ENCODE results near the gene CTNNBL1. TPM values are rescaled to one million over a fixed set of nuclear protein-coding genes. Genes with fewer than 3 reads are reported as not detected.

Gene CTNNBL1
- total and polyA plus RNA-seq, 12 donors: 5.5 to 75.5 (median 37.7) TPM

- Histone ChIP-seq H3K36me3 (replicated peaks in 1 of 2) (no peaks in the 10 kb centered on the region), H3K4me1 (replicated peaks in 1 of 2) (peaks cover 14 to 23% of the 10 kb centered on the region in 2 donors), H3K27me3 (no peaks in the 10 kb centered on the region), H3K27ac (peak overlapping the region in 1 of 5 donors; percentile 24), H3K4me3 (no peak overlapping the region), H3K9me3 (replicated peaks in 1 of 3) (no peaks in the 10 kb centered on the region)
- intact Hi-C loops (cut with DNase I): no loop called here
- DNase-seq: peak in 1 of 7 donors; percentile 62
- TF ChIP-seq, protein P1, sequence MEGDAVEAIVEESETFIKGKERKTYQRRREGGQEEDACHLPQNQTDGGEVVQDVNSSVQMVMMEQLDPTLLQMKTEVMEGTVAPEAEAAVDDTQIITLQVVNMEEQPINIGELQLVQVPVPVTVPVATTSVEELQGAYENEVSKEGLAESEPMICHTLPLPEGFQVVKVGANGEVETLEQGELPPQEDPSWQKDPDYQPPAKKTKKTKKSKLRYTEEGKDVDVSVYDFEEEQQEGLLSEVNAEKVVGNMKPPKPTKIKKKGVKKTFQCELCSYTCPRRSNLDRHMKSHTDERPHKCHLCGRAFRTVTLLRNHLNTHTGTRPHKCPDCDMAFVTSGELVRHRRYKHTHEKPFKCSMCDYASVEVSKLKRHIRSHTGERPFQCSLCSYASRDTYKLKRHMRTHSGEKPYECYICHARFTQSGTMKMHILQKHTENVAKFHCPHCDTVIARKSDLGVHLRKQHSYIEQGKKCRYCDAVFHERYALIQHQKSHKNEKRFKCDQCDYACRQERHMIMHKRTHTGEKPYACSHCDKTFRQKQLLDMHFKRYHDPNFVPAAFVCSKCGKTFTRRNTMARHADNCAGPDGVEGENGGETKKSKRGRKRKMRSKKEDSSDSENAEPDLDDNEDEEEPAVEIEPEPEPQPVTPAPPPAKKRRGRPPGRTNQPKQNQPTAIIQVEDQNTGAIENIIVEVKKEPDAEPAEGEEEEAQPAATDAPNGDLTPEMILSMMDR (IDR thresholded peaks at IDR 0.05): no peak
- no peak for TF ChIP-seq POLR2A (IDR thresholded peaks at IDR 0.05)
- 61 to 79% (median 65%) methylated on average over 15 to 16 of the region's 16 CpGs for WGBS, 4 donors
Observed at GRCh38 chr20:37804584-37805566, 111.0 kb downstream of the CTNNBL1 start.

DNA sequence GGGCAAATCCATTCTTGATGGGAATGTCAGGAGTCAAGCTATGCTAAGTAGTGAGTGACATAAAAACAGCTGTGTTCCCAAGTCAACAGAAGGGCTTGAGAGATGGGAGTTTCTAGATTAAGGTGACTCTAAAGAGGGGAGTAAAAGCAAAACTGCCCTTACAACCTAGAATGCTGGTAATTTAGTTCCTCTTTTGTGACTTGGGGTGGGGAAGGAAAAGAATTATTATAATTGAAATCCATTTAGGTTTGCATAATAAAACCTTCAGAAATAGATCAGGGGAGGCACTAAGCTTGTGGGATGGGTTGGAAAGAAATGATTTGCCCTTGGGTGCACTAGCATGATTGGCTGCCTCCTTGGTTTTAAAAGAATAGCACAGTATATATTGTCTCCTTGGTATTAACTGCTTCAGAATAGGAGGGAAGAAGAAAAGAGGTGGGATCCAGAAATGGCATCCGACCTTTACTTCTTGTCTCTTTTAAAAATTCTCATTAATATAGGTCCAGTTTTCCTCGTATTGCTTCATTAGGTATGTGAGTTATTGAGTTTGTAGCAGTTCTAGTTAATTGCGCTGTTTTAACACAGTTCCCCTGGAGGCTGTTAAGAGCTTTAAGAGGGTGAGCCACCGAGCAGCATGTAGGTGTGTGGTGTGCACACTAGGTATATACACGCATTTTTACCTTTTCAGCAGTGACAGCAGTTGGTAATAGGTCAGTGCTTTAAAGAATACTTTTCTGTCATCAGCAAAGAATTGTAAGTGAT lies 113.8 kb downstream of the CTNNBL1 start:
- Histone ChIP-seq H3K4me1 (replicated peaks in 1 of 2) (peaks cover 16 to 27% of the 10 kb centered on the region in 2 donors), H3K36me3 (replicated peaks in 1 of 2) (no peaks in the 10 kb centered on the region), H3K27me3 (no peaks in the 10 kb centered on the region), H3K27ac (no peak overlapping the region), H3K4me3 (no peak overlapping the region), H3K9me3 (replicated peaks in 1 of 3) (no peaks in the 10 kb centered on the region)
- intact Hi-C loops (cut with DNase I): no loop called here
- no peak for TF ChIP-seq POLR2A (IDR thresholded peaks at IDR 0.05)
- TF ChIP-seq, protein P1 (IDR thresholded peaks at IDR 0.05): no peak
- DNase-seq: no peak
- 88 to 94% (median 92%) methylated on average over 5 of the region's 5 CpGs for WGBS, 4 donors

DNA sequence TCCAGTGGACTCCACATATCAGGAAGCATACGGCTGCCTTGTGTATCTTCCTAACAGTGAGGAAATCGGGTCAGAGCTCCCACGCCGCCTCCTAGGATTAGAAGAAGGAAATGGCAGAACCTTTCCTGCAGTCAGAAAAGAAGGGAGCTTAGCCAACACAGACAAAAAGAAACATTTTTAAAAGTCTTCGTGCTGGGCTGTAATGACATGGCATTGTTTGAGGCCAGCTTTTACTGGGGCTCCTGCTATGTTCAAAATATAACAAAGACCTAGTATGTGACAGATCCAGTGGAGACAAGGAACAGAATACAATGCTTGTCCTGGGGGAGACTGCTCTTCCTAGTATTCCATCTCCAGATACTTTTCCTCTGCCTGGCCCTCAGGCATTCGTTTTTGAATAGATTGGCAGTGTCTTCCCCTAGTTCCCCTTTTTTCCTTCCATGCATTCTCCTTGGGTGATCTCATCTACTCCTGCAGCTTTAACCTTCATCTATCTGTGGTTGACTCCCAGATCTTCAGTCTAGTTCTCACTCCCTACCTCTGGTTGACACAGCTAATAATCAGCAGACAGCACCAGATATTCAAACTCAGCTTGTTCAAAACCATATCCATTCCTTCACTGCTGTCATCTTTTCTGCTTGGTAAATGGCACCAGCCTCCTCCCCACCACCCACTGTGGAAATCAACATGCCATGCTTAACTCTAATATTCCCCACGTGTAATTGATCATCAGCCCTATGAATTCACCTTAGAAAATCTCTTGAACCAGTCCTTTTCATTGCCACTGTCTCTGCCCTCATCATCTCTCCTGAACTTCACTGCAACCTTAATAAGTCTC lies 114.6 kb downstream of the CTNNBL1 start:
- WGBS, 4 donors: 74 to 84% (median 78%) methylated on average over 7 of the region's 7 CpGs
- Histone ChIP-seq H3K4me3 (no peak overlapping the region), H3K27ac (peak overlapping the region in 1 of 5 donors; percentile 26), H3K4me1 (replicated peaks in 1 of 2) (peaks cover 16 to 27% of the 10 kb centered on the region in 2 donors), H3K9me3 (replicated peaks in 1 of 3) (no peaks in the 10 kb centered on the region), H3K27me3 (no peaks in the 10 kb centered on the region), H3K36me3 (replicated peaks in 1 of 2) (no peaks in the 10 kb centered on the region)
- intact Hi-C loops (cut with DNase I): no loop called here
- TF ChIP-seq POLR2A (IDR thresholded peaks at IDR 0.05): no peak
- TF ChIP-seq, protein P1 (IDR thresholded peaks at IDR 0.05): no peak
- peak in 3 of 7 donors; percentile 8 to 59 (median 18) for DNase-seq
